ENCODE data around the gene HORMAD2.

Gene HORMAD2

GRCh38 chr22:30113494-30113893, 33.2 kb downstream of the HORMAD2 start:
- no peak for FAIRE-seq

- no peak for FAIRE-seq
These were observed 34.1 kb downstream of the HORMAD2 start for GRCh38 chr22:30114361-30114760.

GRCh38 chr22:30115705-30116104, 35.4 kb downstream of the HORMAD2 start:
- FAIRE-seq: no peak

DNA sequence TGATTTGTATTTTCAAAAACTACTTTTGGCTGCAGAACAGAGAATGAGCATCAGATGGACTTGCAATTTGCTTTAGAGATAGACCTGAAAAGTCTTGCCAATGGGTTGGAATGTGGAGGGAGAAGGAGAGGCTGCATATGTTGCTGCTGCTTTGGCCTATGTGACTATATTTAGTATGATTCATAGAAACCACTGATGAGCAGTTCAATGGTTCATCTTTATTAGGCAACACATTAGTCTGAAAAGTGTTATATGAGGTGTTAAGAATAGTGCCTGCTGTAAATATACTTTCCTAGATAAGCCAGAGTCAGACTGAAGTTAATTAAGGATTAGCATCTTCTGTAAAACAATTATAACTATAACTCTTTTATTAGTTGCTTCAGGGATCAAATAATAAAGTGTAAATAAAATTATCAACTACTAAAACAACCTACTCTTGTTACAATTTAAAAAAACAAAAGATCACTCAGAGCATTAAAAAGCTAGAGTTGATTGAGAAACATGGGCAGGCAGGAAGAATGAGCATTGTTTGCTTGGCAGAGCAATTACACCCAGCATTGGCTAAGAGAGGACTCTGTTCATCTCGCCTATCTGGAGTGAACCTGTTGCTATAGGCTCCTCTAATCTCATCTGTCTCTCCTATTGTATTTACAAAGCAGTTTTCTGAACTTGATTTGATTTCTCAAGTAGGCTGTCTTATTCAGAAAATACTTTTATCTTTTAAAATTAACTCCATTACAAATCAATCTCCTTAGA, 36.3 kb downstream of the HORMAD2 start:
- FAIRE-seq: no peak

DNA sequence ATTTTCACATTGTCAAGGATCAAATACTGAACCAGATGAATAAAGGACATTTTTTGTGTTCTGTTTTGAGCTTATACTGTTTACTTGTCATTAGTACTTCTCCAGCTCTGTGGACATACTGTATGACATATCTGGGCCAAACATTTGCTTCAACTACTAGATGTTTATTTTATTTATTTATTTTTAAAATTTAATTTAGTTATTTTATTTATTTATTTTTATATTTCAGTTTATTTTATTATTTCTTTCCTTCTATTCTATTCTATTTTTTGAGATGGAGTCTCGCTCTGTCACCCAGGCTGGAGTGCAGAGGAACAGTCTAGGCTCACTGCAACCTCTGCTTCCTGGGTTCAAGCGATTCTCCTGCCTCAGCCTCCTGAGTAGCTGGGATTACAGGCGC, 37.0 kb downstream of the HORMAD2 start:
- no peak for FAIRE-seq

- FAIRE-seq: no peak
These were observed 38.0 kb downstream of the HORMAD2 start for GRCh38 chr22:30118291-30118690.

GRCh38 chr22:30121960-30122359, 41.7 kb downstream of the HORMAD2 start:
- FAIRE-seq: no peak

DNA sequence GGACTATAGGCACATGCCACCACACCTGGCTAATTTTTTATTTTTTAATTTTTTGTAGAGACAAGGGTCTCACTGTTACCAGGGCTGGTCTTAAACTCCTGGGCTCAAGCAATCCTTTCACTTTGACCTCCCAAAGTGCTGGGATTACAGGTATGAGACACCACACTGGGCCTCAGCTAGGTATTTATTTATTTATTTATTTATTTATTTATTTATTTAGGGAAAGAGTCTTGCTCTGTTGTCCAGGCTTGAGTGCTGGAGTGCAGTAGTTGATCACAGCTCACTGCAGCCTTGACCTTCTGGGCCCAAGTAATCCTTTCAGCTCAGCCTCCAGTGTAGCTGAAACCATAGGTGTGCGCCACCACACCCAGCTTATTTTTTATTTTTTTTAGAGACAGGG, 43.2 kb downstream of the HORMAD2 start:
- FAIRE-seq: no peak

DNA sequence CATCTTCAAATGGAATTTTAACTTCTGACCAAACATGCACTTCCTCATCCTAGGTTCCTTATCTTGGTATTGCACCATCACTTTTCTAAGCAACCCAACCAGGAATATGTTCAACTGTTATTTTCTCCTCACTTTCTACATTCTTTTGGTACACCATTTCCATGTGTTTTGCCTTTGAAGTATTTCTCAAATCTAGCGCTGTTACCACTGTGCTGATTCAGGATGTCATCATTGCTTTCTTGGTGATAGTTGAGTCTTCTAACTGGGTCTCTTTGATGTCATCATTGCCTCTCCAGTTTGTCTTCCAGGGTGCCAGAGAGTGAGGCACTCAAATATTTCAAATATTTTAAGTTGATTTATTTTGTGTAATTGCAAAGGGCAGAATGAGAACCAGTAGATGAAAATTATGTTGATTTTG, 47.5 kb downstream of the HORMAD2 start:
- no peak for FAIRE-seq

DNA sequence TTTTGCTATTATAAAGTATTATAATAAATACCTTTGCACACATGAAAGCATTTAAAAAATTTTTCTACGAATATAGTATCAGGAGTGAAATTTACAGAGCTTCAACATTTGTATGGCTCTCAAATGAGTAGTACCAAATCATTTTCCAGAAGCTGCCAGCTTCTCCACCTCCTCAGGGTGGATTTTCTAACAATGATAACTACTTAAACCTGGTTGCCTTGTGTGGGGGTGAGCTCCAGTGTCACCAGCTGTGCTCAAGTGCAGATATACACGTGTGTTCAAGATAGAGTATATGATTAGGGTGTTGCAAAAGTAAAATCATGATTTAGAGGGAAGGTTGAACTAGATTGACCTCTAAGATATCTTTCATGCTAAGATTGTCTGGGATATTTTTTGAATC, 48.2 kb downstream of the HORMAD2 start:
- FAIRE-seq: no peak

DNA sequence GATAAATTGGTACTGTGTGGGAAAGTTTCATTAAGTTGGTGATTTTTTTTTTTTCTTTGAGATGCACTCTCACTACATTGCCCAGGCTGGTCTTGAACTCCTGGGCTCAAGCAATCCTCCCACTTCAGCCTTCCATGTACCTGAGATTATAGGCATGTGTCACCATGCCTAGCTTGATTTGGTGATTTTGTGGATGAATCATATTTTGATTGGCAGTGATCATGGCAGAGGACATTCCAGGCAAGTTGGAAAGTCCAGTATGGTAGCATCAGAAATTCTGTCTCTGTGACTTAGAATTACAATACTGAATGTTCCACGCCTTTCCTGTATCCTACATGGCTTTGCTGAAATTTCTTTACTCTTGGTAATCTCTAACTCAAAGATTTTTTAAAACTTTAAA, 49.4 kb downstream of the HORMAD2 start:
- no peak for FAIRE-seq

- no peak for FAIRE-seq
These were observed 52.2 kb downstream of the HORMAD2 start for GRCh38 chr22:30132290-30132996.

DNA sequence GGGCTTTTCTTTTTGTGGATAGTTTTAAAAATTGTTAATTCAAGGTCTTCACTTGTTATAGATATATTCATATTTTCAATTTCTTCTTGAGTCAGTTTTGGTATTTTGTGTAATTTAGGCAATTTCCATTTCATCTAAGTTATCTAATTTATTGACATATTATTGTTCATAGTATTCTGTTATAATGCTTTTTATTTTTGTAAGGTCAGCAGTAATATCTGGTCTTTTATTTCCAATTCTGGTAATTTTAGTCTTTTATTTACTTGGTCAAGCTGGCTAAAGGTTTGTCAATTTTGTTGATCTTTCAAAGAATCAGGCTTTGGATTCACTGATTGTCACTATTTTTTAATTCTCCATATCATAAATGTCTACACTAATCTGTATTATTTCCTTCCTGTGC, 60.1 kb downstream of the HORMAD2 start:
- no peak for FAIRE-seq

DNA sequence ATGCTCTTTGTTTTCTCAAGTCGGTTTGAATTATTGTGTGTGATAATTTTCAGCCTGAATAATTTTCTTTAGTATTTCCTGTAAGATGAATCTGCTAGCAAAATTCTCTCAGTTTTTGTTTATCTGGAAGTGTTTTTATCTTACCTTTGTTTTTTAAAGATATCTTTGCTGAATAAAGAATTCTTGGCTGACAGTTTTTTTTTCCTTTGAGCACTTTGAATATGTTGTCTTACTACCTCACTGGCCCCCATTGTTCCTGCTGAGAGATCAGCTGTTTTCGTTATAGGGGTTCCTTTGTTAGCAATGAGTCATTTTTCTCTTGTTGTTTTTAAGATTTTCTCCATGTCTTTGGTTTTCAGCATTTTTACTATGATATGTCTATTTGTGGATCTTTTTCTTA, 63.0 kb downstream of the HORMAD2 start:
- no peak for FAIRE-seq

GRCh38 chr22:30144391-30144790, 64.1 kb downstream of the HORMAD2 start:
- FAIRE-seq: no peak

DNA sequence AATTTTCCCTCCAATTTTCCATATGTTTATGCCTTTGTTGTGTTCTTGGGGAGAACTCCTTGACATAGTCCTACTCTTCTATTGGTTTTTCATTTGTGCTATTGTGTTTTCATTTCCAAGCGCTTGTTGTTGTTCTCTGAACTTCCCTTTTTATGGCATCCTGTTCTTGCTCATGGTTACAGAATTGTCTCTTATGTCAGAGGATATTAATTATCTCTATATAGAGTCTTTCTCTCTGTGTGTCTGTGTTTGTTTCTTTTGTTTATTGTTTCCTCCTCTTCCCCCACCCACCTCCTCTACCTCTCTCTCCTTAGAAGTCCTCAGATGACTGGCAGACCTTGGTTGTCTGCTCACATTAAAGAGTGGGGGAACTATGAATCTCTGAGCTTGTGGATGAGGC, 69.9 kb downstream of the HORMAD2 start:
- FAIRE-seq: no peak

GRCh38 chr22:30158277-30158676, 78.0 kb downstream of the HORMAD2 start:
- FAIRE-seq: no peak

DNA sequence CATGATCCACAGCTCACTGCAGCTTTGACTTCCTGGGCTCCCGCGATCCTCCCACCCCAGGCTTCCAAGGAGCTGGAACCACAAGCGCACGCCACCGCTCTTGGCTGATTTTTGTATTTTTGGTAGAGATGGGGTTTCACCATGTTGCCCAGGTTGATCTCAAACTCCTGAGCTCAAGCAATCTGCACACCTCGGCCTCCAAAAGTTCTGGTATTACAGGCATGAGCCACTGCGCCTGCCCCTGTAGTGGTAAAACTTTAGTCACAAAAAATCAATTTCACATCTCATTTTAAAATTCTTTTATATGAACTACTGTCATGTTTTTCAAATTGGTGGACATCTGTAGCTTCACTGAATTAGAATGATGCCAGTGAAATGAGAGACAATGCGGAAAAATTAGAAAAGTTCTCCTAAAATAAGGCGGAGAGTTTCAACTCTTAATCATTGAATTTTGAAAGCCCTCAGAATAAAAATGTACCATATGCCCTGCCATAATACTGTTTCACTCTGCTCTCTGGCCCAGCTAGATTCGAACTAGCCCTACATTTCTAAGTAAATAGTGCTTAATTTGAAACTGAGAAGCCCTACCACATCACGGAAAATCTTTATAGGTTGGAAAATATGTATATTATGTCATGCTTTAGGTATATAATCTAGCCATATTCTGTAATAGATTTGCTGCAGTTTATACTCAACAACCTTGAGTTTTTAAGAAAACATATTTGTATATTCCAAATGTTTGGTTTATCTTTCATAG, 78.7 kb downstream of the HORMAD2 start:
- no peak for FAIRE-seq

GRCh38 chr22:30159561-30160353, 79.5 kb downstream of the HORMAD2 start:
- no peak for FAIRE-seq

DNA sequence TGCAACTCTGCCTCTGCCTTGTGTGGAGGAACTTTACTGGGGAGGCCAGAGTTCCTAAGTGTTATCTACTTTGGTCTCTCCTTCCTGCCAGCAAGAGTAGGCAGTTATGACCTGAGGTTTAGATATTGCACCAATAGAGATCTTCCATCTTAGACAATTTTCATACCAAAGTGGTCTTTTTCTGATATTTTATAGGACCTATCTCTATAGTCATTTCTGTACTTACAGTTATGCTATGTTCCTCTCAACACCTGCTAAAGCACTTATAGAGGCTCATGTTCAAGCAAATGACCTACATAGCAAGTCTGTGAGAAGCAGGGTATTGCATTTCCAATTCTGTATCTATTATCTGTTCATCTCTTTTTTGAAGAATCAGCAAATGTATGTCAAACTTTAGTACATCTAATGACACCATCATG, 80.8 kb downstream of the HORMAD2 start:
- FAIRE-seq: no peak

DNA sequence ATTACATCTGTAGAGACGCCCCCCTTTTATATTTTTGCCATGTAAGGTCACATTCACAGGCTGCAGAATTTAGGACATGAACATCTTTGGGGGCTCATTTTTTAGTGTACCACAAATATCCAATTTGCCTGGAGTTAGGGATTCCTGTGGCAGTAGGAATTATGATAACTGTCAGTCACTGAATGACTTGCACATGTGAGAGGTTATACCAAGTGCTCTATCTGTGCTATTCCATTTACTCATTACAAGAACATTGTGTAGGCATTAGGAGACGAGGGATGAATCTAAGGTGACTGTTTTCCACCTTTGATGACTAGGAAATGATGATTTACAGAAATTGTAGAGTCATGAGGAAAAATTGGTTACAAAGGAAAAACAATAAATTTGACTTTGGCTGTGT, 87.0 kb downstream of the HORMAD2 start:
- no peak for FAIRE-seq

GRCh38 chr22:30167734-30168133, 87.5 kb downstream of the HORMAD2 start:
- no peak for FAIRE-seq

- FAIRE-seq: no peak
These were observed 88.7 kb downstream of the HORMAD2 start for GRCh38 chr22:30169002-30169401.
